HepG2 (cell line): ENCODE results near the gene WDR37.

Experiments used
- CTCF ChIP-seq: sonication (generic); formaldehyde crosslinking; IDR thresholded peaks from 2 replicates; pipeline ENCODE4 v1.5.0; 2020; ENCODE audit warnings: mild to moderate bottlenecking, missing genetic modification reagents, moderate library complexity
- EED ChIP-seq: sonication (generic); formaldehyde crosslinking; IDR thresholded peaks from 2 replicates; pipeline ENCODE4 v1.5.0; 2020; ENCODE audit warnings: mild to moderate bottlenecking, missing genetic modification reagents
- HMG20A ChIP-seq: IDR thresholded peaks from 2 replicates; pipeline ENCODE4 v1.6.1; 2016; ENCODE audit warnings: borderline replicate concordance
- NCOA1 ChIP-seq: sonication (generic); formaldehyde crosslinking; IDR thresholded peaks from 2 replicates; pipeline ENCODE4 v1.9.0; 2021; ENCODE audit warnings: missing genetic modification reagents
- POLR2A ChIP-seq, 2 experiments: IDR thresholded peaks; 2 replicates each; pipeline ENCODE4 v1.6.1; 2011; ENCODE audit warnings: low read depth in 2 of 2, low read length in 2 of 2, mild to moderate bottlenecking in 1 of 2, moderate library complexity in 1 of 2; ENCODE audit not compliant: insufficient read depth in 1 of 2
- TAF1 ChIP-seq: sonication (generic); formaldehyde crosslinking; IDR thresholded peaks from 2 replicates; pipeline ENCODE4 v1.4.0; 2020; ENCODE audit warnings: missing genetic modification reagents
- XBP1 ChIP-seq: sonication (generic); formaldehyde crosslinking; IDR thresholded peaks from 2 replicates; pipeline ENCODE4 v1.5.0; 2020; ENCODE audit warnings: missing genetic modification reagents
- ZNF607 ChIP-seq: sonication (generic); formaldehyde crosslinking; IDR thresholded peaks from 2 replicates; pipeline ENCODE4 v1.5.1; 2020; ENCODE audit warnings: missing genetic modification reagents, mild to moderate bottlenecking, borderline replicate concordance
- ZNF772 ChIP-seq: sonication (generic); formaldehyde crosslinking; IDR thresholded peaks from 2 replicates; pipeline ENCODE4 v1.5.0; 2020; ENCODE audit warnings: mild to moderate bottlenecking, missing genetic modification reagents
- ZNF850 ChIP-seq: sonication (generic); formaldehyde crosslinking; conservative IDR thresholded peaks from 2 replicates; pipeline ENCODE4 v1.9.0; 2021; ENCODE audit warnings: mild to moderate bottlenecking, missing genetic modification reagents

DNA sequence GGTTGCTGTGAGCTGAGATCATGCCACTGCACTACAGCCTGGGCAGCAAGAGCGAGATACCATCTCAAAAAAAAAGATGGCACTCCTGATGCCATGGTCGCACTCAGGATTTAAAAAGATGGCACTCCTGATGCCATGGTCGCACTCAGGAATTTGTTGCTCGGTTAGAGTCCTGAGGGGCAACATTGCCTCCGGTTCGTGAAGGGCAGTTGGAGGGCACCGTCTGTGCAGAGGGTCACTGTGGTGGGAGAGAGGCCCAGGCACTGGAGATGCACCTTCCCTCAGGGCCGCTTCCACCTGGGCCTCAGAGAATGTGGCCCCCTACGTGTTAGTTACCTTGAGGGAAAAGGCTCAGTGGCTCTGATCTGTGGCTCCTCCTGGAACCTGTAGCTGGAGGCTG is 49.6 kb upstream of the WDR37 start:
- TF ChIP-seq XBP1 (CRISPR knock-in tag) (no peak), HMG20A (CRISPR knock-in tag) (no peak), CTCF (CRISPR knock-in tag) (no peak), TAF1 (CRISPR knock-in tag) (no peak), ZNF607 (CRISPR knock-in tag) (no peak), ZNF850 (CRISPR knock-in tag) (no peak), EED (CRISPR knock-in tag) (no peak), POLR2A (IDR thresholded peaks at IDR 0.05; ENCODE audit: insufficient read depth in 1 of 2, low read depth in 2 of 2, low read length in 2 of 2) (no peak), ZNF772 (no peak), NCOA1 (CRISPR knock-in tag) (no peak)
